ENCODE data around the gene KMT2B.

Gene KMT2B

GRCh38 chr19:35712567-35713505, 5.0 kb upstream of the KMT2B start:
- no peak overlapping the region for H3K4me3 ChIP-seq (replicated peaks in 1 of 2; ENCODE audit: low read depth in 2 of 2, low read length in 2 of 2)
- no peak for DNase-seq (ENCODE audit: low read depth in 2 of 2)
- TF ChIP-seq, protein P1, sequence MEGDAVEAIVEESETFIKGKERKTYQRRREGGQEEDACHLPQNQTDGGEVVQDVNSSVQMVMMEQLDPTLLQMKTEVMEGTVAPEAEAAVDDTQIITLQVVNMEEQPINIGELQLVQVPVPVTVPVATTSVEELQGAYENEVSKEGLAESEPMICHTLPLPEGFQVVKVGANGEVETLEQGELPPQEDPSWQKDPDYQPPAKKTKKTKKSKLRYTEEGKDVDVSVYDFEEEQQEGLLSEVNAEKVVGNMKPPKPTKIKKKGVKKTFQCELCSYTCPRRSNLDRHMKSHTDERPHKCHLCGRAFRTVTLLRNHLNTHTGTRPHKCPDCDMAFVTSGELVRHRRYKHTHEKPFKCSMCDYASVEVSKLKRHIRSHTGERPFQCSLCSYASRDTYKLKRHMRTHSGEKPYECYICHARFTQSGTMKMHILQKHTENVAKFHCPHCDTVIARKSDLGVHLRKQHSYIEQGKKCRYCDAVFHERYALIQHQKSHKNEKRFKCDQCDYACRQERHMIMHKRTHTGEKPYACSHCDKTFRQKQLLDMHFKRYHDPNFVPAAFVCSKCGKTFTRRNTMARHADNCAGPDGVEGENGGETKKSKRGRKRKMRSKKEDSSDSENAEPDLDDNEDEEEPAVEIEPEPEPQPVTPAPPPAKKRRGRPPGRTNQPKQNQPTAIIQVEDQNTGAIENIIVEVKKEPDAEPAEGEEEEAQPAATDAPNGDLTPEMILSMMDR (IDR thresholded peaks at IDR 0.05; ENCODE audit: low read depth, low read length): no peak

DNA sequence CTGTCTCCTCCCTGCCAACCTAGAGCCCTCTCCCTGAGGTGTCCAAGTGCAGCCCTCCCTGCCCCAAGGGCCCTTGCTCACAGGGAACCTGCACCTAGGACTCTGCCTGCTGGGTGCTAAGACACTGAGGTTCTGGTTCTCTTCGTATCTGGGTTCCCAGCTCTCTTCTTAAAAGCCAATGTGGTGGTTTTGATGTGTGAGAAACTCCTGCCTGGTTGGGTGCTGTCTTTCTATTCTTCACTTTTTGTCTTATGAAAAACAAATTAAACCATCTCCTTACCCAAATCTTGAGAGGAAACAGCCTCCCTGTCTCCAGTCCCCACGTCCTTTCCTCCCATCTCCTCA, 4.3 kb upstream of the KMT2B start:
- no peak overlapping the region for H3K4me3 ChIP-seq (replicated peaks in 1 of 2; ENCODE audit: low read depth in 2 of 2, low read length in 2 of 2)
- TF ChIP-seq, protein P1 (IDR thresholded peaks at IDR 0.05; ENCODE audit: low read depth, low read length): no peak
- no peak for DNase-seq (ENCODE audit: low read depth in 2 of 2)

DNA sequence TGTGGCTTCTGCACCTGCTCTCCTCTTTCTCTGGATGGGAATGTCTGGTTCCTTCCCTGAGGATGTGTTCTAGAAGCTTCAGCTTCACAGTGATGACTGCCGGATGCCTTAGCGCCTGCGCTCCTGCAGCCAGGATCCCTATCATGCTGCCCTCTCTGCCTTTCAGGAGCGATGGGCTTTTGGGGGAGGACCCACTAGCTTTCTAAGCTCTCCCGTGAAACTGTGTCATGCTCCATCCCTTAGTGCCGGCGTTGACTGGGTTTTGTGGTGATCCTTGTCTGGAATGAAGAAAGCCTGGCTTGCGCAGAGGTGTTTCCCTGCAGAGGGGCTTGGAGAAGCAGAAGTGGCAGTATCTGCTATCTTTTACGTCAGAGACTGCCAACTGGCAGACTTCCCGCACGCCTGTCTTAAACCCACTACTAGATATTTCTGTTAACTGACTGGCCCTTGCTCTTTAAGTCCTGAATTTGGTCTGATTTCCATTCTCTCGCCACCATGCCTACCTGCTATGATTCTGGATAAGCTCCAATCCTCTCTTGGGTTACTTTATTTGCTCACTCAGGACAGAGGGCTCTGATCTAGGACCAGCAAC, 3.8 kb upstream of the KMT2B start:
- H3K4me3 ChIP-seq (replicated peaks in 1 of 2; ENCODE audit: low read depth in 2 of 2, low read length in 2 of 2): no peak overlapping the region
- TF ChIP-seq, protein P1 (IDR thresholded peaks at IDR 0.05; ENCODE audit: low read depth, low read length): no peak

GRCh38 chr19:35714601-35715354, 3.0 kb upstream of the KMT2B start:
- TF ChIP-seq, protein P1 (IDR thresholded peaks at IDR 0.05; ENCODE audit: low read depth, low read length): no peak
- DNase-seq (ENCODE audit: low read depth in 2 of 2): no peak
- no peak overlapping the region for H3K4me3 ChIP-seq (replicated peaks in 1 of 2; ENCODE audit: low read depth in 2 of 2, low read length in 2 of 2)

More for the DNA sequence above, 3.8 kb upstream of the KMT2B start:
- DNase-seq (ENCODE audit: low read depth in 2 of 2): no peak

- TF ChIP-seq, protein P1 (IDR thresholded peaks at IDR 0.05; ENCODE audit: low read depth, low read length): no peak
- DNase-seq (ENCODE audit: low read depth in 2 of 2): no peak
- no peak overlapping the region for H3K4me3 ChIP-seq (replicated peaks in 1 of 2; ENCODE audit: low read depth in 2 of 2, low read length in 2 of 2)
Observed at GRCh38 chr19:35715355-35715809, 2.4 kb upstream of the KMT2B start.

DNA sequence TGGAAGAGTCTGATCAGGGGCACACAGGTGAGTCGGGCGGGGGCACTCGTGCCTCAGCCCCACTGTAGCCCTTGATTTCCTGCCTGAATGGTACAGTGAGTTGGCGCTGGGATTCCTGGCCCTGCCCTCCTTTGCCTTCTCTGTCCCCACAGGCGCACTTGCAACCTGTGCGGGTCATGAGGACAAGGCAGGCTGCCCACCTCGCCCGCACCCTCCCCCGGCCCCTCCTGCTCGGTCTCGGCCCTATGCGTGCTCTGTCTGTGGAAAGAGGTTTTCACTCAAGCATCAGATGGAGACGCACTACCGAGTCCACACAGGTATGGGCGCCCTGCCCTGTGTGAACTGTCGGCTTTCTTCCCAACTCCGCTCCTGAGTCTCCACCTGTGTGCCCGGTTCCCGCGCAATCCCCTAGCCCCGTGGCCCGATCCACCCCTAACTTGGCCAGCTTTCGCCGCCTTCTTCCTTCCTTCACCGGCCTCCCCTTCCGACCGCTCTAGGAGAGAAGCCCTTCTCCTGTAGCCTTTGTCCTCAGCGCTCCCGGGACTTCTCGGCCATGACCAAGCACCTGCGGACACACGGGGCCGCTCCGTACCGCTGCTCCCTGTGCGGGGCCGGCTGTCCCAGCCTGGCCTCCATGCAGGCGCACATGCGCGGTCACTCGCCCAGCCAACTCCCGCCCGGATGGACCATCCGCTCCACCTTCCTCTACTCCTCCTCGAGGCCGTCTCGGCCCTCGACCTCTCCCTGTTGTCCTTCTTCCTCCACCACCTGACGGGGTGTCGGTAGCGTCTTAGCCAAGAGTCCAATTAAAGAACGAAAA, 1.6 kb upstream of the KMT2B start:
- no peak for DNase-seq (ENCODE audit: low read depth in 2 of 2)
- TF ChIP-seq, protein P1 (IDR thresholded peaks at IDR 0.05; ENCODE audit: low read depth, low read length): no peak
- peak overlapping the region; percentile 60 to 90 for H3K4me3 ChIP-seq (replicated peaks in 1 of 2; ENCODE audit: low read depth in 2 of 2, low read length in 2 of 2)
